K562 (cell line): ENCODE results near the gene EPS8L1.

Experiments
- RAD21 ChIP-seq, 2 experiments: fragments of 250-450 bp in 1 of 2; fragments of 450-650 bp in 1 of 2; sonication (Bioruptor Pico) in 1 of 2; formaldehyde crosslinking in 1 of 2; IDR thresholded peaks in 1 of 2; conservative IDR thresholded peaks in 1 of 2; 2 replicates each; pipeline versions ENCODE4 v1.4.0 to v1.8.0; 2020 to 2022; ENCODE audit warnings: mild to moderate bottlenecking in 2 of 2, moderate library complexity in 1 of 2
- TEAD4 ChIP-seq, 2 experiments: sonication (generic) in 1 of 2; formaldehyde crosslinking in 1 of 2; IDR thresholded peaks; 2 replicates each; pipeline versions ENCODE4 v1.6.1 to v1.8.0; 2012 to 2022; ENCODE audit warnings: borderline replicate concordance in 1 of 2, inconsistent platforms in 1 of 2, low read length in 1 of 2, mild to moderate bottlenecking in 1 of 2, missing genetic modification reagents in 1 of 2
- ZBTB7A ChIP-seq: IDR thresholded peaks from 2 replicates; pipeline ENCODE4 v1.6.1; 2011; ENCODE audit warnings: low read depth, mild to moderate bottlenecking, low read length, moderate library complexity, borderline replicate concordance; ENCODE audit not compliant: control insufficient read depth
- TF ChIP-seq, protein P1 (sequence below): fragments of 450-650 bp; IDR thresholded peaks from 2 replicates; pipeline ENCODE4 v1.6.1; 2017; ENCODE audit warnings: antibody characterized with exemption, mild to moderate bottlenecking
- TF ChIP-seq, protein P2 (sequence below): sonication (generic); formaldehyde crosslinking; IDR thresholded peaks from 2 replicates; pipeline ENCODE4 v1.8.0; 2022; ENCODE audit warnings: mild to moderate bottlenecking, missing genetic modification reagents

DNA sequence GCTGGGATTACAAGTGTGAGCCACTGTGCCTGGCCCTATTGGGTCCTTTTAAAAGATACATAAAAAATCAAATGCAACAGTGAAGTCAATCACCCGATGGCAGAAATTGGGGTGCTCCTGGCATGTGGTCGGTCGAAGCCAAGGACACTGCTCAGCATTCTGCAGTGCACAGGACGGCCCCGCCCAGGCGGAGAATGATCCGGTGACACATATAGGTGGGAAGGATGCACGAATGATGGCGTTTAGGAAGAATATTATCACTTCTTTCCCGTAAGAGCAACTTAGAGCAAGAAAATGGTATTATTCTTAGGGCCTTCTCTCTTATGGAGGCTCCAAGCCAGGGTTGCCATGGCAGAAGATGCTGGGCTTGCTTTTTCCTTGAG, 34.4 kb upstream of the EPS8L1 start:
- TF ChIP-seq TEAD4 (IDR thresholded peaks at IDR 0.05; ENCODE audit: low read length) = no peak; the same call in 1 of the 2 replicates
- no peak for TF ChIP-seq TEAD4 (CRISPR knock-in tag; IDR thresholded peaks at IDR 0.05; ENCODE audit: borderline replicate concordance)
- no peak for TF ChIP-seq RAD21 (CRISPR knock-in tag; conservative IDR thresholded peaks at IDR 0.05 in 1 of 2, IDR thresholded peaks at IDR 0.05 in 1 of 2)
- TF ChIP-seq, protein P1, sequence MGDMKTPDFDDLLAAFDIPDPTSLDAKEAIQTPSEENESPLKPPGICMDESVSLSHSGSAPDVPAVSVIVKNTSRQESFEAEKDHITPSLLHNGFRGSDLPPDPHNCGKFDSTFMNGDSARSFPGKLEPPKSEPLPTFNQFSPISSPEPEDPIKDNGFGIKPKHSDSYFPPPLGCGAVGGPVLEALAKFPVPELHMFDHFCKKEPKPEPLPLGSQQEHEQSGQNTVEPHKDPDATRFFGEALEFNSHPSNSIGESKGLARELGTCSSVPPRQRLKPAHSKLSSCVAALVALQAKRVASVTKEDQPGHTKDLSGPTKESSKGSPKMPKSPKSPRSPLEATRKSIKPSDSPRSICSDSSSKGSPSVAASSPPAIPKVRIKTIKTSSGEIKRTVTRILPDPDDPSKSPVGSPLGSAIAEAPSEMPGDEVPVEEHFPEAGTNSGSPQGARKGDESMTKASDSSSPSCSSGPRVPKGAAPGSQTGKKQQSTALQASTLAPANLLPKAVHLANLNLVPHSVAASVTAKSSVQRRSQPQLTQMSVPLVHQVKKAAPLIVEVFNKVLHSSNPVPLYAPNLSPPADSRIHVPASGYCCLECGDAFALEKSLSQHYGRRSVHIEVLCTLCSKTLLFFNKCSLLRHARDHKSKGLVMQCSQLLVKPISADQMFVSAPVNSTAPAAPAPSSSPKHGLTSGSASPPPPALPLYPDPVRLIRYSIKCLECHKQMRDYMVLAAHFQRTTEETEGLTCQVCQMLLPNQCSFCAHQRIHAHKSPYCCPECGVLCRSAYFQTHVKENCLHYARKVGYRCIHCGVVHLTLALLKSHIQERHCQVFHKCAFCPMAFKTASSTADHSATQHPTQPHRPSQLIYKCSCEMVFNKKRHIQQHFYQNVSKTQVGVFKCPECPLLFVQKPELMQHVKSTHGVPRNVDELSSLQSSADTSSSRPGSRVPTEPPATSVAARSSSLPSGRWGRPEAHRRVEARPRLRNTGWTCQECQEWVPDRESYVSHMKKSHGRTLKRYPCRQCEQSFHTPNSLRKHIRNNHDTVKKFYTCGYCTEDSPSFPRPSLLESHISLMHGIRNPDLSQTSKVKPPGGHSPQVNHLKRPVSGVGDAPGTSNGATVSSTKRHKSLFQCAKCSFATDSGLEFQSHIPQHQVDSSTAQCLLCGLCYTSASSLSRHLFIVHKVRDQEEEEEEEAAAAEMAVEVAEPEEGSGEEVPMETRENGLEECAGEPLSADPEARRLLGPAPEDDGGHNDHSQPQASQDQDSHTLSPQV = no peak
- TF ChIP-seq, protein P2, sequence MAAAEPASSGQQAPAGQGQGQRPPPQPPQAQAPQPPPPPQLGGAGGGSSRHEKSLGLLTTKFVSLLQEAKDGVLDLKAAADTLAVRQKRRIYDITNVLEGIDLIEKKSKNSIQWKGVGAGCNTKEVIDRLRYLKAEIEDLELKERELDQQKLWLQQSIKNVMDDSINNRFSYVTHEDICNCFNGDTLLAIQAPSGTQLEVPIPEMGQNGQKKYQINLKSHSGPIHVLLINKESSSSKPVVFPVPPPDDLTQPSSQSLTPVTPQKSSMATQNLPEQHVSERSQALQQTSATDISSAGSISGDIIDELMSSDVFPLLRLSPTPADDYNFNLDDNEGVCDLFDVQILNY (CRISPR knock-in tag) = no peak
- TF ChIP-seq ZBTB7A = no peak
